SK-N-SH treated with all-trans-retinoic acid at 6 μM for 48 hours (cell line): ENCODE measurements around the gene HAPLN3.

Source experiments
- ARNTL ChIP-seq: fragments of 450-650 bp; formaldehyde crosslinking; IDR thresholded peaks from 2 replicates; pipeline ENCODE4 v1.5.0; 2020; ENCODE audit warnings: low read depth, mild to moderate bottlenecking, moderate library complexity, borderline replicate concordance
- BACH2 ChIP-seq: fragments of 250-450 bp; sonication (Bioruptor Pico); IDR thresholded peaks from 2 replicates; pipeline ENCODE4 v1.9.0; 2021; ENCODE audit warnings: mild to moderate bottlenecking, borderline replicate concordance
- CSDC2 ChIP-seq: fragments of 250-450 bp; sonication (Bioruptor Pico); IDR thresholded peaks from 2 replicates; pipeline ENCODE4 v1.5.0; 2020; ENCODE audit warnings: mild to moderate bottlenecking, moderate library complexity
- GLIS3 ChIP-seq: fragments of 250-450 bp; sonication (Bioruptor Pico); IDR thresholded peaks from 2 replicates; pipeline ENCODE4 v1.5.0; 2020; ENCODE audit warnings: mild to moderate bottlenecking, moderate library complexity
- PATZ1 ChIP-seq: fragments of 250-450 bp; sonication (Bioruptor Pico); IDR thresholded peaks from 2 replicates; pipeline ENCODE4 v1.8.0; 2020; ENCODE audit warnings: mild to moderate bottlenecking, moderate library complexity, borderline replicate concordance
- PPARA ChIP-seq: fragments of 250-450 bp; sonication (Bioruptor Pico); IDR thresholded peaks from 2 replicates; pipeline ENCODE4 v1.5.0; 2020; ENCODE audit warnings: mild to moderate bottlenecking, borderline replicate concordance
- TSHZ2 ChIP-seq: fragments of 250-450 bp; sonication (Bioruptor Pico); IDR thresholded peaks from 2 replicates; pipeline ENCODE4 v1.5.0; 2020; ENCODE audit warnings: mild to moderate bottlenecking, moderate library complexity
- ZC3H10 ChIP-seq: fragments of 250-450 bp; sonication (Bioruptor Pico); IDR thresholded peaks from 2 replicates; pipeline ENCODE4 v1.5.1; 2021; ENCODE audit warnings: mild to moderate bottlenecking, moderate library complexity
- ZFP3 ChIP-seq: fragments of 250-450 bp; sonication (Bioruptor Pico); IDR thresholded peaks from 2 replicates; pipeline ENCODE4 v1.5.0; 2020; ENCODE audit warnings: mild to moderate bottlenecking, moderate library complexity
- ZFP30 ChIP-seq: fragments of 450-650 bp; formaldehyde crosslinking; IDR thresholded peaks from 2 replicates; pipeline ENCODE4 v1.5.0; 2022; ENCODE audit warnings: mild to moderate bottlenecking, moderate library complexity
- ZNF70 ChIP-seq: fragments of 450-650 bp; formaldehyde crosslinking; IDR thresholded peaks from 2 replicates; pipeline ENCODE4 v1.5.0; 2020; ENCODE audit warnings: mild to moderate bottlenecking, moderate library complexity
- TF ChIP-seq, protein P1 (sequence below): fragments of 250-450 bp; sonication (Bioruptor Pico); IDR thresholded peaks from 2 replicates; pipeline ENCODE4 v1.5.1; 2020; ENCODE audit warnings: low read depth, mild to moderate bottlenecking, moderate library complexity
- TF ChIP-seq, protein P2 (sequence below): fragments of 250-450 bp; sonication (Bioruptor Pico); IDR thresholded peaks from 2 replicates; pipeline ENCODE4 v1.8.0; 2021; ENCODE audit warnings: low read depth, mild to moderate bottlenecking, moderate library complexity, borderline replicate concordance

- TF ChIP-seq BACH2 (CRISPR knock-in tag), result no peak
- TF ChIP-seq TSHZ2 (CRISPR knock-in tag), result no peak
- TF ChIP-seq ZC3H10 (CRISPR knock-in tag), result no peak
- no peak for TF ChIP-seq GLIS3
- TF ChIP-seq, protein P1, sequence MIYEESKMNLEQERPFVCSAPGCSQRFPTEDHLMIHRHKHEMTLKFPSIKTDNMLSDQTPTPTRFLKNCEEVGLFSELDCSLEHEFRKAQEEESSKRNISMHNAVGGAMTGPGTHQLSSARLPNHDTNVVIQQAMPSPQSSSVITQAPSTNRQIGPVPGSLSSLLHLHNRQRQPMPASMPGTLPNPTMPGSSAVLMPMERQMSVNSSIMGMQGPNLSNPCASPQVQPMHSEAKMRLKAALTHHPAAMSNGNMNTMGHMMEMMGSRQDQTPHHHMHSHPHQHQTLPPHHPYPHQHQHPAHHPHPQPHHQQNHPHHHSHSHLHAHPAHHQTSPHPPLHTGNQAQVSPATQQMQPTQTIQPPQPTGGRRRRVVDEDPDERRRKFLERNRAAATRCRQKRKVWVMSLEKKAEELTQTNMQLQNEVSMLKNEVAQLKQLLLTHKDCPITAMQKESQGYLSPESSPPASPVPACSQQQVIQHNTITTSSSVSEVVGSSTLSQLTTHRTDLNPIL, result no peak
- no peak for TF ChIP-seq ARNTL (CRISPR knock-in tag)
- TF ChIP-seq CSDC2 (CRISPR knock-in tag), result no peak
- TF ChIP-seq PPARA (CRISPR knock-in tag), result no peak
- TF ChIP-seq ZFP30 (CRISPR knock-in tag), result no peak
- peak; percentile 78 for TF ChIP-seq ZNF70 (CRISPR knock-in tag)
- TF ChIP-seq, protein P2, sequence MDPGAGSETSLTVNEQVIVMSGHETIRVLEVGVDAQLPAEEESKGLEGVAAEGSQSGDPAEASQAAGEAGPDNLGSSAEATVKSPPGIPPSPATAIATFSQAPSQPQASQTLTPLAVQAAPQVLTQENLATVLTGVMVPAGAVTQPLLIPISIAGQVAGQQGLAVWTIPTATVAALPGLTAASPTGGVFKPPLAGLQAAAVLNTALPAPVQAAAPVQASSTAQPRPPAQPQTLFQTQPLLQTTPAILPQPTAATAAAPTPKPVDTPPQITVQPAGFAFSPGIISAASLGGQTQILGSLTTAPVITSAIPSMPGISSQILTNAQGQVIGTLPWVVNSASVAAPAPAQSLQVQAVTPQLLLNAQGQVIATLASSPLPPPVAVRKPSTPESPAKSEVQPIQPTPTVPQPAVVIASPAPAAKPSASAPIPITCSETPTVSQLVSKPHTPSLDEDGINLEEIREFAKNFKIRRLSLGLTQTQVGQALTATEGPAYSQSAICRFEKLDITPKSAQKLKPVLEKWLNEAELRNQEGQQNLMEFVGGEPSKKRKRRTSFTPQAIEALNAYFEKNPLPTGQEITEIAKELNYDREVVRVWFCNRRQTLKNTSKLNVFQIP, result no peak
- no peak for TF ChIP-seq PATZ1
- no peak for TF ChIP-seq ZFP3 (CRISPR knock-in tag)
These were observed 17.2 kb upstream of the HAPLN3 start for GRCh38 chr15:88912500-88912921.
